Astrocyte of the cerebellum (primary cell): ENCODE measurements around the gene FBLIM1.

Experiments used
- DNase-seq: peaks from one replicate; pipeline ENCODE4 v3.0.0-alpha.2; 2011; ENCODE audit warnings: low read depth
- H3K4me3 ChIP-seq: 2 replicates; pipeline ENCODE4 v1.5.1; 2011; ENCODE audit warnings: mild to moderate bottlenecking, low read depth, low read length, moderate library complexity
- in situ Hi-C: cut with HindIII; loops from 2 replicates; pipeline ENCODE4 v1.10.0; 2017; ENCODE audit warnings: low sequenced_read_pairs
- TF ChIP-seq, protein P1 (sequence below): IDR thresholded peaks from 2 replicates; pipeline ENCODE4 v1.5.1; 2012; ENCODE audit warnings: low read length, low read depth, moderate library complexity, mild to moderate bottlenecking; ENCODE audit errors: missing control alignments

FBLIM1 gene

DNA sequence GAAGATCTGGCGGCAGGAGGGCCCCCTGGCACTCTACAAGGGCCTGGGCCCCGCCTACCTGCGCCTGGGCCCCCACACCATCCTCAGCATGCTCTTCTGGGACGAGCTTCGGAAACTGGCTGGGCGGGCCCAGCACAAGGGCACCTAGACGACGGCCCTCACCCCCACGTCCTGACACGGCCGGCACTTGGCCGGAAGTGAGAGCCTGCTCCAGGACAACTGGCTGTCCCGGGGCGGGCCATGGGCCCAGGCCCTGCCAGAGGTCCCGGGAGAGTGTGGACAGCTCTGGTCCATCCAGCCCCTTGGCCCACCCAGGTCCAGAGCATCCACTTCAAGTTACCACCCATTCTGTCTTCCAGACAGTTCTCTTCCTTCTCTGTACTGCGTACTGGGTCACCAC lies 19.3 kb upstream of the FBLIM1 start:
- no peak overlapping the region for H3K4me3 ChIP-seq
- TF ChIP-seq, protein P1, sequence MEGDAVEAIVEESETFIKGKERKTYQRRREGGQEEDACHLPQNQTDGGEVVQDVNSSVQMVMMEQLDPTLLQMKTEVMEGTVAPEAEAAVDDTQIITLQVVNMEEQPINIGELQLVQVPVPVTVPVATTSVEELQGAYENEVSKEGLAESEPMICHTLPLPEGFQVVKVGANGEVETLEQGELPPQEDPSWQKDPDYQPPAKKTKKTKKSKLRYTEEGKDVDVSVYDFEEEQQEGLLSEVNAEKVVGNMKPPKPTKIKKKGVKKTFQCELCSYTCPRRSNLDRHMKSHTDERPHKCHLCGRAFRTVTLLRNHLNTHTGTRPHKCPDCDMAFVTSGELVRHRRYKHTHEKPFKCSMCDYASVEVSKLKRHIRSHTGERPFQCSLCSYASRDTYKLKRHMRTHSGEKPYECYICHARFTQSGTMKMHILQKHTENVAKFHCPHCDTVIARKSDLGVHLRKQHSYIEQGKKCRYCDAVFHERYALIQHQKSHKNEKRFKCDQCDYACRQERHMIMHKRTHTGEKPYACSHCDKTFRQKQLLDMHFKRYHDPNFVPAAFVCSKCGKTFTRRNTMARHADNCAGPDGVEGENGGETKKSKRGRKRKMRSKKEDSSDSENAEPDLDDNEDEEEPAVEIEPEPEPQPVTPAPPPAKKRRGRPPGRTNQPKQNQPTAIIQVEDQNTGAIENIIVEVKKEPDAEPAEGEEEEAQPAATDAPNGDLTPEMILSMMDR = no peak
- no peak for DNase-seq
- in situ Hi-C loops = no loop called here

DNA sequence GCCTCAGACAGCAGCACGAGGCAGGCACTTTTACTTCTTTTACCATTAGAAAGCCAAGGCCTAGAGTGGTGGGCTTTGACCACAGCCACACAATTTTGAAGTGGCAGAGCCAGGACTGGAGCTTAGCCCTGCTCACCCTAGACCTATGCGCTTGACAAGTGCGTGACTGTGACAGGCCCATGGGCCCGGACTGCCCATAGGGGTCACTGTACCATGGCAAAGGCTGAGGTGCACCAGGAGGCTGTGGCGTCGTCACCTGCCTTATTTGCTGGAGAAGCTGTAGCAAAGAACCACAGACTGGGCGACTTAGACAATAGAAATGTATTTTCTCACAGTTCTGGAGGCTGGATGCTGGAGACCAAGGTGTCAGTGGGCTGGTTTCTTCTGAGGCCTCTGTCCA lies 18.9 kb upstream of the FBLIM1 start:
- no peak overlapping the region for H3K4me3 ChIP-seq
- in situ Hi-C loops = no loop called here
- TF ChIP-seq, protein P1 = peak; percentile 28
- DNase-seq = no peak

DNA sequence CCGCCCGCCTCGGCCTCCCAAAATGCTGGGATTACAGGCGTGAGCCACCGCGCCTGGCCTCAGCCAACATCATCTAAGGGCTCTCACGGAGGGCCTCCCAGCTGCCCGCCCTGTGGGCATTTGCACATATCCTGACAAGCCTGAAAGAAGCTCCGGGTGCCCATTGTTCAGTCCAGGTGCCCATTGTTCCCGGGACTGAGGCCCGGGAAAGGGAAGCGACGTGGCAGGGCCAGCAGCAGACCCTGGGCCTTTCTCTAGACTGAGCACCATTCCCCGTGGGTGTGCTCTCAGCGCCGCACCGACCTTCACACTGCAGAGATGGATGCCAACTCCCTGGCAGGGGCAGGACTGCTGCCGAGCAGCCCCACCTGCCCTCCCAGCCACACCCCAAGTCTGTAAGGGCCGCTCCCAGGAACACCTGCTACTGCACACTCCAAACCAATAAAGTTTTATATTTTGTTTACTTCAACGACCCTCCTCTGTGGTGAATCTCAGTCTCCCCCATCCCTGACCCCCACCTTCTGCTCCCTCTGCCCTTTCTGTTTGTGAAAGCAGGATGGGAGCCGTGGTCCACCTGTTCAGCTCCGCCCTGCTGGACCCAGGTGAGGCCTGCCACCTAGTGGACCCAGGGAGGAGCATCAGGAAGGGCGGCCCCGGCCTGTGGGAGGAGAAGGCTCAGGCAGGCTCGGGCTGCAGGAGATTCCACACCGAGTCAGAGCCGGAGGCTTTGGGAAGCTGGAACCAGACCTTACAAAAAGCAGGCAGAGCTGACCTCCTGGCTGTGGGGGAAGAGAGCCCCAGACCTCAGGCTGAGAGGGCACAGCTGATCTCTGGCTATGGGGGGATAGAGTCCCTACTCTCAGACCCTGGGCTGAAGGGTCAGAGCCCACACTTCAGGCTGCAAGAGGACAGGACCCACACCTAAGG lies 17.4 kb upstream of the FBLIM1 start:
- TF ChIP-seq, protein P1 = peak; percentile 92
- DNase-seq = peak; percentile 34
- in situ Hi-C loops = no loop called here
- no peak overlapping the region for H3K4me3 ChIP-seq

DNA sequence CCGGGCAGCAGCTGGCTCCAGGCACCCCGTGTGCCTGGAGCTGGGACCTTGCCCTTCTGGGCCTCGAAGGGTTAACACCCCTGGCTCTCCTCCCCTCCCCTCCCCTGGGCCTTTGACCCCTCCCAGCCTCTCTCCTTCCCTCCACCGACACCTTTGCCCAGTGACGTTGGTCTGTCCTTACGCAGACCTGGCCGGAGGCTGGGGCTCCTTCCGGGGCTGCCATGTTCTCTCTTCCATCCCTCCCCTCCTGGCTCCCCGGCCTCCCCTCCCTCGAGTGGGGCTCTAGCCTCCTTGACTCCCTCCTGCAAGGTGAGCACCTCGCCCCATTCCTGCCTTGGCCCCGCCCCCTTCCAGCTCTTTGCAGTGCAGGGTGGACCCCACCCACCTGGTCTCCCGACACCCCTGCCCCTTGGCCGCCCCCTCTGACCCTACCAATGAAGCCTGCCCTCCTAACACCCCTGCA lies 16.2 kb upstream of the FBLIM1 start, which contains the start of gene TMEM82:
TMEM82 (plus strand) TSS at position 161 of the 463 bp plus-strand sequence; CDS start at position 222, 61 bp downstream.
- H3K4me3 ChIP-seq = no peak within 1 kb of the TSS
- TF ChIP-seq, protein P1 = no peak
- no peak for DNase-seq
- in situ Hi-C loops = no loop called here

DNA sequence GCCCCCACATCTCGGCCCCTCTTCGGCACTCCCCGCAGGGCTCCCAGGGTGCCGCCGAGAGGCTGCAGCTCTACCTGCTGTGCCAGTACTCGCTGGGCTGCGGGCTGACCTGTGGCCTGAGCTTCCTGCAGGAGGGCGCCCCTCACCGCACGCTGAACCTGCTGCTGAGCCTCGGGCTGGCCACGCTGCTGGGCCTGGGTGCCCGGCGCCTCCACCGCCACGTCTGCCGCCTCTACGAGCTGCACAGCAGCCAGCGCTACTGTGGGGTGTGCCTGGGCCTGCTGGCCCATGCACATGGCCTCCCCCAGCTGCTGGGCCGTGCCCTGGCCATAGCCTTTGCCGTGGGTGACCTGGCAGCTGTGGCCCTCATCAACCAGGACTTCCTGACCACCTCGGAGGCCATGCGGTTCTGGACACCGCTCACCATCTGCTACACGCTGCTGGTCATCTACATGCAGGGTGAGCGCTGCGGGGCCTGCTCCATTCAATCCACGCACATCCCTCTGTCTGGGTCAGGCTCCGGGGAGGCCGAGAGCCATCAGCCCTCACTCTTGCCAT lies 14.4 kb upstream of the FBLIM1 start:
- TF ChIP-seq, protein P1 = no peak
- no peak overlapping the region for H3K4me3 ChIP-seq
- in situ Hi-C loops = no loop called here
- no peak for DNase-seq

DNA sequence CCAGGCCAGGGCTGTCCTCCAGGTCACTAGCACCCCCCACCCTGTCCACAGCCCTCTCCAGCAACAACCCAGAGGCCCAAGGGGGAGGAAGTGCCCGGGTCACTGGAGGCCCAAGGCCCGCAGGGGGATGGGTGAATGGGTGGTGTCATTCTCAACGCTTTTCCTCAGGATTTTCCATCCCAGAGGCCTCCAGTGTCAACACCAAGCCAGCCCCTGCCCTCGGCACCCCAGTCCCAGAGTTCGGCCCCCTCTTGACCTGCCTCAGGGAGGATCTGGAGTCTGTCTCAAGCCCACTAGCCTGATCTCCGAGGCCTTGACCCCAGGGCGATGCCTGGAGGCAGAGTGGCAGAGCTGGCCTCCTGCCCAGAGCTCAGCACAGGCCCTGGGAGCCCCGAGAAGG lies 11.2 kb upstream of the FBLIM1 start:
- TF ChIP-seq, protein P1 = no peak
- no peak for DNase-seq
- in situ Hi-C loops = no loop called here
- H3K4me3 ChIP-seq = no peak overlapping the region
